GM19467 (cell line): ENCODE results near the gene PNPLA7.
"Not testable (repeated sequence)": the region's sequence is repeated elsewhere in the genome, so short reads cannot be mapped to it uniquely, and the experiment has no call there.

ENCODE experiments used
- ATAC-seq: cut with Tn5 transposase; IDR thresholded peaks from one replicate; pipeline ENCODE4 v1.9.1; 2021; ENCODE audit warnings: mild to moderate bottlenecking, moderate library complexity; ENCODE audit not compliant: unreplicated experiment

PNPLA7 gene

GRCh38 chr9:137543237-137543963 is 6.8 kb downstream of the PNPLA7 start:
- ATAC-seq = no peak

- ATAC-seq = no peak
Measured at GRCh38 chr9:137542486-137542885, 7.7 kb downstream of the PNPLA7 start.

- ATAC-seq = no peak
Measured at GRCh38 chr9:137540536-137540935, 9.7 kb downstream of the PNPLA7 start.

- no peak for ATAC-seq
Measured at GRCh38 chr9:137538058-137538457, 12.1 kb downstream of the PNPLA7 start.

- not testable (repeated sequence) for ATAC-seq
Measured at GRCh38 chr9:137536594-137537131, 13.5 kb downstream of the PNPLA7 start.

- no peak for ATAC-seq
Measured at GRCh38 chr9:137535120-137535428, 15.1 kb downstream of the PNPLA7 start.

- ATAC-seq = no peak
Measured at GRCh38 chr9:137534256-137535119, 15.7 kb downstream of the PNPLA7 start.

- ATAC-seq = not testable (repeated sequence)
Measured at GRCh38 chr9:137532891-137533468, 17.2 kb downstream of the PNPLA7 start.

GRCh38 chr9:137531099-137531765 is 19.0 kb downstream of the PNPLA7 start:
- ATAC-seq = no peak

- no peak for ATAC-seq
Measured at GRCh38 chr9:137530331-137530730, 19.9 kb downstream of the PNPLA7 start.

- ATAC-seq = no peak
Measured at GRCh38 chr9:137524981-137525317, 25.3 kb downstream of the PNPLA7 start.

- ATAC-seq = no peak
Measured at GRCh38 chr9:137524161-137524980, 25.8 kb downstream of the PNPLA7 start.

GRCh38 chr9:137522746-137523455 is 27.3 kb downstream of the PNPLA7 start:
- ATAC-seq = no peak

- ATAC-seq = no peak
Measured at GRCh38 chr9:137521405-137521985, 28.7 kb downstream of the PNPLA7 start.

- no peak for ATAC-seq
Measured at GRCh38 chr9:137520614-137521404, 29.4 kb downstream of the PNPLA7 start.

- no peak for ATAC-seq
Measured at GRCh38 chr9:137519553-137519952, 30.6 kb downstream of the PNPLA7 start.

- ATAC-seq = not testable (repeated sequence)
Measured at GRCh38 chr9:137518661-137519459, 31.3 kb downstream of the PNPLA7 start.
